ENCODE data around the gene GUCD1.

GRCh38 chr22:24504540-24504939, 50.4 kb downstream of the GUCD1 start:
- TF ChIP-seq GATA2 (IDR thresholded peaks at IDR 0.05; ENCODE audit: low read depth, low read length) (no peak), GATA3 (IDR thresholded peaks at IDR 0.05; ENCODE audit: low read depth, low read length) (no peak)

All from SH-SY5Y (cell line).